CD4-positive, alpha-beta memory T cell (primary cell): Measurements from ENCODE around the gene SLC27A2. TPM values are rescaled to one million over a fixed set of nuclear protein-coding genes. Genes with fewer than 3 reads are reported as not detected.
A peak's percentile ranks its signal among the peaks of the same experiment; 100 is the strongest.

Source experiments
- CTCF ChIA-PET: fragments of 350-600 bp; sonication (Branson Sonifier 250); formaldehyde crosslinking; loops from one replicate; lab custom pipeline; 2021; ENCODE audit warnings: inconsistent platforms; ENCODE audit not compliant: partially characterized antibody; lab: Charles Lee
- POLR2A ChIA-PET: fragments of 350-600 bp; sonication (Branson Sonifier 250); formaldehyde crosslinking; loops from one replicate; lab custom pipeline; 2021; ENCODE audit not compliant: partially characterized antibody; lab: Charles Lee
- DNase-seq, 5 donors: peaks; one replicate each; pipeline versions ENCODE4 v3.0.0 to v3.0.0-alpha.2; 2020 to 2022; ENCODE audit warnings: mixed read lengths in 1 of 5
- H3K27ac ChIP-seq: one replicate; pipeline ENCODE4 v1.7.0; 2013; ENCODE audit warnings: low read depth, low read length
- H3K27me3 ChIP-seq: 2 replicates; pipeline ENCODE4 v1.7.0; 2013; ENCODE audit warnings: mild to moderate bottlenecking, low read length, moderate library complexity; ENCODE audit not compliant: insufficient read depth
- H3K36me3 ChIP-seq: 2 replicates; pipeline ENCODE4 v1.7.0; 2013; ENCODE audit warnings: mild to moderate bottlenecking, low read length, moderate library complexity; ENCODE audit not compliant: insufficient read depth
- H3K4me1 ChIP-seq: 2 replicates; pipeline ENCODE4 v1.7.0; 2013; ENCODE audit warnings: mild to moderate bottlenecking, low read length, moderate library complexity; ENCODE audit not compliant: insufficient read depth
- H3K4me3 ChIP-seq, 2 donors: one replicate each; pipeline ENCODE4 v1.7.0; 2013; ENCODE audit warnings: low read length in 2 of 2, mild to moderate bottlenecking in 1 of 2
- H3K9me3 ChIP-seq, 2 donors: one replicate each; pipeline ENCODE4 v1.7.0; 2013; ENCODE audit warnings: low read length in 2 of 2, control low read depth in 1 of 2; ENCODE audit not compliant: control insufficient read depth in 1 of 2
- H3K27ac Mint-ChIP-seq, 7 donors: one replicate each; pipeline ENCODE4 v1.8.0; 2020 to 2021; ENCODE audit warnings: mixed read lengths in 7 of 7, mild to moderate bottlenecking in 6 of 7, inconsistent platforms in 3 of 7, moderate library complexity in 3 of 7
- H3K27me3 Mint-ChIP-seq, 2 donors: one replicate each; pipeline ENCODE4 v1.8.0; 2020 to 2021; ENCODE audit warnings: mixed read lengths in 2 of 2
- H3K36me3 Mint-ChIP-seq, 2 donors: one replicate each; pipeline ENCODE4 v1.8.0; 2020 to 2021; ENCODE audit warnings: mixed read lengths in 2 of 2, inconsistent platforms in 1 of 2, mild to moderate bottlenecking in 1 of 2
- H3K4me1 Mint-ChIP-seq, 4 donors: one replicate each; pipeline ENCODE4 v1.8.0; 2020 to 2021; ENCODE audit warnings: mixed read lengths in 4 of 4, mild to moderate bottlenecking in 1 of 4
- H3K4me3 Mint-ChIP-seq, 8 donors: one replicate each; pipeline ENCODE4 v1.8.0; 2020 to 2021; ENCODE audit warnings: mixed read lengths in 8 of 8, mild to moderate bottlenecking in 7 of 8, moderate library complexity in 6 of 8, inconsistent platforms in 3 of 8
- H3K9me3 Mint-ChIP-seq, 8 donors: one replicate each; pipeline ENCODE4 v1.8.0; 2020 to 2021; ENCODE audit warnings: mixed read lengths in 8 of 8, mild to moderate bottlenecking in 5 of 8, inconsistent platforms in 3 of 8, moderate library complexity in 1 of 8
- intact Hi-C: fragments of 100-400 bp; cut with micrococcal nuclease; formaldehyde crosslinking; loops from one replicate; pipeline ENCODE4 v1.15.1; 2023
- polyA plus RNA-seq, 2 donors: library from polyadenylated mRNA; unstranded; fragments of 300-500 nt; fragmentation: Illumina TruSeq; gene quantifications; one replicate each; pipeline ENCODE4 v1.2.3, GENCODE V29; 2021
- total RNA-seq, 2 experiments: library from RNA; stranded (reverse); gene quantifications; one replicate each; pipeline ENCODE4 v1.2.3, GENCODE V29; 2021

Gene SLC27A2
- total and polyA plus RNA-seq, 4 experiments from 2014 or later: 0.61 to 0.93 (median 0.75) TPM; not detected in 1

GRCh38 chr15:50234764-50235163 lies 52.8 kb downstream of the SLC27A2 start:
- ChIA-PET CTCF (interaction anchor here (1.3 kb wide), 1 partner anchor 81 kb away, joined by 3 read pairs; no protein-coding TSS in a partner anchor), POLR2A (no interaction called here)
- H3K27me3 Mint-ChIP-seq: no peaks in the 10 kb centered on the region
- H3K4me1 ChIP-seq: no peaks in the 10 kb centered on the region
- no peak for DNase-seq
- H3K36me3 ChIP-seq: no peaks in the 10 kb centered on the region
- H3K9me3 ChIP-seq: no peaks in the 10 kb centered on the region
- no peaks in the 10 kb centered on the region for H3K4me1 Mint-ChIP-seq
- no peak overlapping the region for H3K27ac Mint-ChIP-seq
- H3K9me3 Mint-ChIP-seq: peaks cover 0 to 2% (median 0%) of the 10 kb centered on the region in 8 donors
- no peak overlapping the region for H3K27ac ChIP-seq
- intact Hi-C loops: no loop called here
- H3K4me3 Mint-ChIP-seq: no peak overlapping the region
- no peaks in the 10 kb centered on the region for H3K36me3 Mint-ChIP-seq
- no peaks in the 10 kb centered on the region for H3K27me3 ChIP-seq
- no peak overlapping the region for H3K4me3 ChIP-seq

- no peak for DNase-seq
- ChIA-PET POLR2A (no interaction called here), CTCF (no interaction called here)
- intact Hi-C loops: no loop called here
- Histone ChIP-seq H3K36me3 (no peaks in the 10 kb centered on the region), H3K27ac (no peak overlapping the region), H3K9me3 (no peaks in the 10 kb centered on the region), H3K27me3 (no peaks in the 10 kb centered on the region), H3K4me3 (no peak overlapping the region), H3K4me1 (no peaks in the 10 kb centered on the region)
- H3K4me1 Mint-ChIP-seq: no peaks in the 10 kb centered on the region
- no peak overlapping the region for H3K4me3 Mint-ChIP-seq
- peaks cover 0 to 2% (median 0%) of the 10 kb centered on the region in 8 donors for H3K9me3 Mint-ChIP-seq
- no peaks in the 10 kb centered on the region for H3K27me3 Mint-ChIP-seq
- H3K27ac Mint-ChIP-seq: no peak overlapping the region
- H3K36me3 Mint-ChIP-seq: no peaks in the 10 kb centered on the region
Observed at GRCh38 chr15:50235794-50236193, 53.8 kb downstream of the SLC27A2 start.

GRCh38 chr15:50236433-50236832 lies 54.4 kb downstream of the SLC27A2 start:
- Histone ChIP-seq H3K36me3 (no peaks in the 10 kb centered on the region), H3K27ac (no peak overlapping the region), H3K4me3 (no peak overlapping the region), H3K9me3 (no peaks in the 10 kb centered on the region), H3K27me3 (no peaks in the 10 kb centered on the region), H3K4me1 (no peaks in the 10 kb centered on the region)
- Mint-ChIP-seq H3K9me3 (peaks cover 0 to 2% (median 0%) of the 10 kb centered on the region in 8 donors), H3K27me3 (no peaks in the 10 kb centered on the region), H3K36me3 (no peaks in the 10 kb centered on the region), H3K4me3 (no peak overlapping the region), H3K4me1 (no peaks in the 10 kb centered on the region), H3K27ac (no peak overlapping the region)
- ChIA-PET CTCF (no interaction called here), POLR2A (interaction anchor here (1.0 kb wide), 1 partner anchor 117 kb away, joined by 4 read pairs; no protein-coding TSS in a partner anchor)
- intact Hi-C loops: no loop called here
- no peak for DNase-seq

GRCh38 chr15:50238255-50238654 lies 56.3 kb downstream of the SLC27A2 start:
- CTCF ChIA-PET: no interaction called here
- no peaks in the 10 kb centered on the region for H3K27me3 ChIP-seq
- no peaks in the 10 kb centered on the region for H3K36me3 ChIP-seq
- H3K9me3 Mint-ChIP-seq: peaks cover 0 to 2% (median 0%) of the 10 kb centered on the region in 8 donors
- intact Hi-C loops: no loop called here
- no peak overlapping the region for H3K27ac ChIP-seq
- H3K27ac Mint-ChIP-seq: no peak overlapping the region
- H3K4me1 ChIP-seq: no peaks in the 10 kb centered on the region
- no peaks in the 10 kb centered on the region for H3K9me3 ChIP-seq
- H3K4me1 Mint-ChIP-seq: no peaks in the 10 kb centered on the region
- H3K4me3 Mint-ChIP-seq: no peak overlapping the region
- H3K27me3 Mint-ChIP-seq: no peaks in the 10 kb centered on the region
- no peaks in the 10 kb centered on the region for H3K36me3 Mint-ChIP-seq
- POLR2A ChIA-PET: no interaction called here
- H3K4me3 ChIP-seq: no peak overlapping the region
- no peak for DNase-seq

- no peaks in the 10 kb centered on the region for H3K27me3 ChIP-seq
- no peak overlapping the region for H3K27ac ChIP-seq
- H3K4me3 ChIP-seq: no peak overlapping the region
- Mint-ChIP-seq H3K4me3 (no peak overlapping the region), H3K27me3 (no peaks in the 10 kb centered on the region), H3K9me3 (peaks cover 0 to 2% (median 0%) of the 10 kb centered on the region in 8 donors), H3K27ac (no peak overlapping the region), H3K36me3 (no peaks in the 10 kb centered on the region), H3K4me1 (peaks cover 2 to 3% (median 2%) of the 10 kb centered on the region in 4 donors)
- H3K36me3 ChIP-seq: no peaks in the 10 kb centered on the region
- H3K9me3 ChIP-seq: no peaks in the 10 kb centered on the region
- DNase-seq: no peak
- H3K4me1 ChIP-seq: no peaks in the 10 kb centered on the region
- ChIA-PET CTCF (no interaction called here), POLR2A (no interaction called here)
- intact Hi-C loops: no loop called here
Observed at GRCh38 chr15:50241684-50242450, 59.9 kb downstream of the SLC27A2 start.

GRCh38 chr15:50244153-50244552 lies 62.2 kb downstream of the SLC27A2 start:
- peaks cover 0 to 2% (median 0%) of the 10 kb centered on the region in 8 donors for H3K9me3 Mint-ChIP-seq
- H3K36me3 Mint-ChIP-seq: no peaks in the 10 kb centered on the region
- Histone ChIP-seq H3K27ac (no peak overlapping the region), H3K36me3 (no peaks in the 10 kb centered on the region), H3K9me3 (no peaks in the 10 kb centered on the region), H3K4me3 (no peak overlapping the region), H3K4me1 (peaks cover 17% of the 10 kb centered on the region), H3K27me3 (no peaks in the 10 kb centered on the region)
- POLR2A ChIA-PET: no interaction called here
- no peak for DNase-seq
- H3K27ac Mint-ChIP-seq: no peak overlapping the region
- H3K4me3 Mint-ChIP-seq: no peak overlapping the region
- CTCF ChIA-PET: no interaction called here
- intact Hi-C loops: no loop called here
- no peaks in the 10 kb centered on the region for H3K27me3 Mint-ChIP-seq
- H3K4me1 Mint-ChIP-seq: peaks cover 18 to 23% (median 21%) of the 10 kb centered on the region in 4 donors

- Mint-ChIP-seq H3K9me3 (peaks cover 0 to 2% (median 0%) of the 10 kb centered on the region in 8 donors), H3K4me3 (peak overlapping the region in 1 of 8 donors; percentile 62), H3K4me1 (peaks cover 21 to 27% (median 24%) of the 10 kb centered on the region in 4 donors), H3K27me3 (no peaks in the 10 kb centered on the region), H3K27ac (peak overlapping the region in 1 of 7 donors; percentile 13), H3K36me3 (no peaks in the 10 kb centered on the region)
- Histone ChIP-seq H3K4me3 (no peak overlapping the region), H3K27me3 (no peaks in the 10 kb centered on the region), H3K9me3 (no peaks in the 10 kb centered on the region), H3K36me3 (no peaks in the 10 kb centered on the region), H3K4me1 (peaks cover 20% of the 10 kb centered on the region), H3K27ac (no peak overlapping the region)
- DNase-seq: no peak
- ChIA-PET POLR2A (no interaction called here), CTCF (no interaction called here)
- intact Hi-C loops: loop anchor here (5.0 kb wide), 1 partner anchor 1198 kb away; the partner anchor contains the start of gene SECISBP2L
Observed at GRCh38 chr15:50244959-50245624, 63.1 kb downstream of the SLC27A2 start.
